ENCODE measurements around the gene PXN.
"Not testable (repeated sequence)": the region's sequence is repeated elsewhere in the genome, so short reads cannot be mapped to it uniquely, and the experiment has no call there.

Gene PXN

GRCh38 chr12:120239776-120240494 is 25.6 kb downstream of the PXN start:
- DNase-seq = no peak

GRCh38 chr12:120238839-120239445 is 26.6 kb downstream of the PXN start:
- DNase-seq = no peak

GRCh38 chr12:120238217-120238616 is 27.3 kb downstream of the PXN start:
- DNase-seq = no peak

- DNase-seq = peak; percentile 88
Observed at GRCh38 chr12:120237360-120238171, 28.0 kb downstream of the PXN start.

- DNase-seq = not testable (repeated sequence)
Observed at GRCh38 chr12:120236809-120237208, 28.7 kb downstream of the PXN start.

GRCh38 chr12:120235369-120236323 is 29.9 kb downstream of the PXN start:
- no peak for DNase-seq

GRCh38 chr12:120234643-120235368 is 30.7 kb downstream of the PXN start:
- DNase-seq = peak; percentile 99

GRCh38 chr12:120231316-120232011 is 34.1 kb downstream of the PXN start:
- peak; percentile 99 for DNase-seq

- no peak for DNase-seq
Observed at GRCh38 chr12:120230974-120231315, 34.6 kb downstream of the PXN start.

- peak; percentile 98 for DNase-seq
Observed at GRCh38 chr12:120230326-120230973, 35.1 kb downstream of the PXN start.

GRCh38 chr12:120229487-120230325 is 35.8 kb downstream of the PXN start:
- DNase-seq = peak; percentile 72

- DNase-seq = peak; percentile 21
Observed at GRCh38 chr12:120229071-120229486, 36.5 kb downstream of the PXN start.

GRCh38 chr12:120228291-120229070 is 37.0 kb downstream of the PXN start:
- DNase-seq = peak; percentile 83

- no peak for DNase-seq
Observed at GRCh38 chr12:120228041-120228290, 37.6 kb downstream of the PXN start.

- DNase-seq = no peak
Observed at GRCh38 chr12:120227233-120228040, 38.1 kb downstream of the PXN start.

GRCh38 chr12:120225852-120226640 is 39.5 kb downstream of the PXN start:
- no peak for DNase-seq

- DNase-seq = no peak
Observed at GRCh38 chr12:120225200-120225558, 40.4 kb downstream of the PXN start.

Measured in EL (cell line).